MM.1S (cell line): ENCODE data around the gene CARMIL1.
"Not testable (repeated sequence)": the region's sequence is repeated elsewhere in the genome, so short reads cannot be mapped to it uniquely, and the experiment has no call there.

Source experiments
- DNase-seq: peaks from one replicate; pipeline ENCODE4 v3.0.0-alpha.2; 2015
- H2AFZ ChIP-seq: fragments of 300-600 bp; sonication (generic); 2 replicates; pipeline ENCODE4 v1.6.0; 2016; ENCODE audit warnings: antibody characterized with exemption, low read length
- H3F3A ChIP-seq: fragments of 300-600 bp; sonication (generic); 2 replicates; pipeline ENCODE4 v1.6.1; 2016; ENCODE audit warnings: mild to moderate bottlenecking, antibody characterized with exemption, low read length, moderate library complexity, mixed read lengths; ENCODE audit not compliant: insufficient read depth
- H3K27ac ChIP-seq: fragments of 300-600 bp; sonication (generic); 2 replicates; pipeline ENCODE4 v1.5.1; 2016; ENCODE audit warnings: mild to moderate bottlenecking, low read length
- H3K27me3 ChIP-seq: fragments of 300-600 bp; sonication (generic); replicated peaks from 2 replicates; pipeline ENCODE4 v1.6.0; 2016; ENCODE audit warnings: low read length; ENCODE audit not compliant: insufficient read depth
- H3K36me3 ChIP-seq: fragments of 300-600 bp; sonication (generic); replicated peaks from 2 replicates; pipeline ENCODE4 v1.6.1; 2016; ENCODE audit warnings: mild to moderate bottlenecking, low read length, mixed read lengths; ENCODE audit not compliant: insufficient read depth
- H3K4me1 ChIP-seq: fragments of 300-600 bp; sonication (generic); 2 replicates; pipeline ENCODE4 v1.6.1; 2016; ENCODE audit warnings: low read length, mixed read lengths
- H3K4me2 ChIP-seq: fragments of 300-600 bp; sonication (generic); 2 replicates; pipeline ENCODE4 v1.6.0; 2016; ENCODE audit warnings: low read depth, low read length
- H3K4me3 ChIP-seq: fragments of 300-600 bp; sonication (generic); 2 replicates; pipeline ENCODE4 v1.5.1; 2016; ENCODE audit warnings: low read length, mixed read lengths
- H3K79me2 ChIP-seq: fragments of 300-600 bp; sonication (generic); 2 replicates; pipeline ENCODE4 v1.6.1; 2016; ENCODE audit warnings: mixed run types, low read length, mixed read lengths
- H3K9ac ChIP-seq: fragments of 300-600 bp; sonication (generic); 2 replicates; pipeline ENCODE4 v1.6.1; 2016; ENCODE audit warnings: low read length, mixed read lengths
- H3K9me2 ChIP-seq: fragments of 300-600 bp; sonication (generic); replicated peaks from 2 replicates; pipeline ENCODE4 v1.6.1; 2016; ENCODE audit warnings: mild to moderate bottlenecking, low read length, mixed read lengths; ENCODE audit not compliant: insufficient read depth
- H3K9me3 ChIP-seq: fragments of 300-600 bp; sonication (generic); replicated peaks from 2 replicates; pipeline ENCODE4 v1.6.1; 2016; ENCODE audit warnings: mild to moderate bottlenecking, low read length, mixed read lengths; ENCODE audit not compliant: insufficient read depth
- H4K20me1 ChIP-seq: fragments of 300-600 bp; sonication (generic); 2 replicates; pipeline ENCODE4 v1.6.1; 2016; ENCODE audit warnings: mild to moderate bottlenecking, low read length, moderate library complexity, mixed read lengths; ENCODE audit not compliant: insufficient read depth
- EZH2 ChIP-seq: fragments of 300-600 bp; sonication (generic); optimal IDR thresholded peaks from 2 replicates; pipeline ENCODE3; 2017; ENCODE audit warnings: low read depth, mild to moderate bottlenecking, antibody characterized with exemption, low read length, mixed read lengths
- EZH2phosphoT487 ChIP-seq: fragments of 300-600 bp; sonication (generic); IDR thresholded peaks from 2 replicates; pipeline ENCODE4 v1.6.1; 2018; ENCODE audit warnings: antibody characterized with exemption, low read length
- TF ChIP-seq, protein P1 (sequence below): fragments of 300-600 bp; sonication (generic); IDR thresholded peaks from 2 replicates; pipeline ENCODE4 v1.5.1; 2016; ENCODE audit warnings: antibody characterized with exemption, low read length, mixed read lengths

Gene CARMIL1

DNA sequence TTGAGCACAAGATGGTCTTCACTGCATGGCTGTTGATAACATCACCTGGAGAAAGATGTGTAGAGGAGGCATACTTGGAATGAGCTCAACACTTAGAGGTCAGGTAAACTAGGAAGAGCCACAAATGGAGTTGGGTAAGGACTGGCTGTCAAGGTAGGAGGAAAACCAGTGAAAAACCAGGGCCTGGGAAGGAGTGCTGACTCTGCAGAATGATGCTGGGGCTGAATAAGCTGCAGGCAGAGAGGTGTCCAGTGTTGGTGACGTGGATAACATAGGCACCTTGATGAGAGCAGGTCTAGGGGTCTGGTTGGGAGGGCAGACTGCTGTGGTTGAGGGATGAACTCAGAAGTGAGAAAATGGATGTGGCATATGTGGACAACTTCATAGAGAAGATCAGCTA is 160.2 kb downstream of the CARMIL1 start:
- Histone ChIP-seq H3K27me3 (no peaks in the 10 kb centered on the region), H3K9me2 (no peaks in the 10 kb centered on the region), H3K4me2 (no peak overlapping the region), H3K36me3 (no peaks in the 10 kb centered on the region), H3K9ac (no peak overlapping the region), H3K4me3 (no peak overlapping the region), H4K20me1 (no peaks in the 10 kb centered on the region), H3K9me3 (no peaks in the 10 kb centered on the region), H3K79me2 (peaks cover 6% of the 10 kb centered on the region), H3K27ac (no peak overlapping the region), H2AFZ (no peak overlapping the region), H3K4me1 (no peaks in the 10 kb centered on the region), H3F3A (no peaks in the 10 kb centered on the region)
- TF ChIP-seq EZH2 = no peak
- TF ChIP-seq, protein P1, sequence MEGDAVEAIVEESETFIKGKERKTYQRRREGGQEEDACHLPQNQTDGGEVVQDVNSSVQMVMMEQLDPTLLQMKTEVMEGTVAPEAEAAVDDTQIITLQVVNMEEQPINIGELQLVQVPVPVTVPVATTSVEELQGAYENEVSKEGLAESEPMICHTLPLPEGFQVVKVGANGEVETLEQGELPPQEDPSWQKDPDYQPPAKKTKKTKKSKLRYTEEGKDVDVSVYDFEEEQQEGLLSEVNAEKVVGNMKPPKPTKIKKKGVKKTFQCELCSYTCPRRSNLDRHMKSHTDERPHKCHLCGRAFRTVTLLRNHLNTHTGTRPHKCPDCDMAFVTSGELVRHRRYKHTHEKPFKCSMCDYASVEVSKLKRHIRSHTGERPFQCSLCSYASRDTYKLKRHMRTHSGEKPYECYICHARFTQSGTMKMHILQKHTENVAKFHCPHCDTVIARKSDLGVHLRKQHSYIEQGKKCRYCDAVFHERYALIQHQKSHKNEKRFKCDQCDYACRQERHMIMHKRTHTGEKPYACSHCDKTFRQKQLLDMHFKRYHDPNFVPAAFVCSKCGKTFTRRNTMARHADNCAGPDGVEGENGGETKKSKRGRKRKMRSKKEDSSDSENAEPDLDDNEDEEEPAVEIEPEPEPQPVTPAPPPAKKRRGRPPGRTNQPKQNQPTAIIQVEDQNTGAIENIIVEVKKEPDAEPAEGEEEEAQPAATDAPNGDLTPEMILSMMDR = no peak
- TF ChIP-seq EZH2phosphoT487 = no peak
- no peak for DNase-seq

DNA sequence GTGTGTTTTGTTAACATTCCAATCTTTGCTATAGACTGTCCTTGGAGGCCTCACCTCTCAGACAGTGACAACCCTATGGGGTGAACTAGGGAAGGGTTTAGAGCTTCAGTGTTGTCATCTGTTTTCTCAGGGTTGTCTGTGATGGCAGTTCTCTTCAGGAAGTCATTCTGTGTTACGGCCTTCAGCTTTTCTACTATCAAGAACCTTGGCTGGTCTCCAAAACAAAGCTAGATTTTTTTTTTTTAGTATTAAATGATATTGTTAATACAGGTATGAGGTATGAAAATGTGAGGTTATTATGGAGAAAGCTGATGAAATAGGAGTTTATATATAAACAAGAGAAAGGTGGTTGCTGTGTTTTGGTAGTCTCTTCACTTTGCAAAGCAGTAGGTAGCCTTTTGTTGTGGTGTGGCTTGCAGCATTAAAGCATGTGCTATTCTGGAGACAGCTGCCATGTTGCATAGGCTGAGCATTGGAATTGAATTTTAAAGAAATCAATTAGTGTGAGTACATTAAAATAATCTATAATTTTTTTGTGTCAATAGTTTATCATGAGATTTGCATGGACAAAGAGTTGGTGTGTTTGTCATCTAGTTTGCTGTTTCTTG is 162.6 kb downstream of the CARMIL1 start:
- H3K79me2 ChIP-seq = peaks cover 2% of the 10 kb centered on the region; the same call in 1 of the 2 replicates
- no peak overlapping the region for H3K4me2 ChIP-seq
- H3K9me3 ChIP-seq = no peaks in the 10 kb centered on the region
- no peaks in the 10 kb centered on the region for H3F3A ChIP-seq
- DNase-seq = no peak
- H3K4me1 ChIP-seq = no peaks in the 10 kb centered on the region
- H3K9me2 ChIP-seq = no peaks in the 10 kb centered on the region
- no peaks in the 10 kb centered on the region for H4K20me1 ChIP-seq
- no peak overlapping the region for H2AFZ ChIP-seq
- TF ChIP-seq EZH2 = no peak
- TF ChIP-seq, protein P1 = no peak
- TF ChIP-seq EZH2phosphoT487 = no peak
- no peak overlapping the region for H3K4me3 ChIP-seq
- no peaks in the 10 kb centered on the region for H3K36me3 ChIP-seq
- H3K9ac ChIP-seq = no peak overlapping the region
- no peak overlapping the region for H3K27ac ChIP-seq
- no peaks in the 10 kb centered on the region for H3K27me3 ChIP-seq

DNA sequence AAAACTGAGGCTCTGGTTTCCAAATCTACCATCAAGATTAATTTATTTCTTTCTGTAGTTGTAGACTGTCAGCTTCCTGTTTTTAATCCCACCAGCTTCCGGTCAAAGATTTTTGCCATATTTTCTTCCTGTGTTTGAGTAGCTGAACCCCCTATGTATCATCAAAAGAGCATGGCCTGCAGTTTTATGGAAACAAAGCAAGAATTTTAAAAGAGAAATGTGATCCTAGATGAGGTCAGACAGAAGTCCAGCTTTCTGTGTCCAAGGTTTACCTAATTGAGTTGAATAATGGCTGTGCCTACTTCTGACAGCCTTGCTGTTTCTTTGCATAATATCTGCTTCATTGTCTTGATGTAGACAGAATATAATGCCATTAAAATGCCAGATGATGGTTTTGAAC is 163.7 kb downstream of the CARMIL1 start:
- H3K4me2 ChIP-seq = no peak overlapping the region
- H4K20me1 ChIP-seq = no peaks in the 10 kb centered on the region
- TF ChIP-seq EZH2 (no peak), EZH2phosphoT487 (no peak)
- TF ChIP-seq, protein P1 = no peak
- H3K4me1 ChIP-seq = no peaks in the 10 kb centered on the region
- H2AFZ ChIP-seq = no peak overlapping the region
- no peak overlapping the region for H3K9ac ChIP-seq
- H3K79me2 ChIP-seq = peaks cover 2% of the 10 kb centered on the region; the same call in 1 of the 2 replicates
- no peak overlapping the region for H3K27ac ChIP-seq
- DNase-seq = no peak
- H3K9me3 ChIP-seq = no peaks in the 10 kb centered on the region
- no peaks in the 10 kb centered on the region for H3K27me3 ChIP-seq
- no peaks in the 10 kb centered on the region for H3K9me2 ChIP-seq
- no peak overlapping the region for H3K4me3 ChIP-seq
- H3K36me3 ChIP-seq = no peaks in the 10 kb centered on the region
- H3F3A ChIP-seq = no peaks in the 10 kb centered on the region

DNA sequence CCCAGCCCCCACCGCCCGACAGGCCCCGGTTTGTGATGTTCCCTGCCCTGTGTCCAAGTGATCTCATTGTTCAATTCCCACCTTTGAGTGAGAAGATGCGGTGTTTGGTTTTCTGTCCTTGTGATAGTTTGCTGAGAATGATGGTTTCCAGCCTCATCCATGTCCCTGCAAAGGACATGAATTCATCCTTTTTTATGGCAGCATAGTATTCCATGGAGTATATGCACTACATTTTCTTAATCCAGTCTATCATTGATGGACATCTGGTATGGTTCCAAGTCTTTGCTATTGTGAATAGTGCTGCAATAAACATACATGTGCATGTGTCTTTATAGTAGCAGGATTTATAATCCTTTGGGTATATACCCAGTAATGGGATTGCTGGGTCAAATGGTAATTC is 165.3 kb downstream of the CARMIL1 start:
- not testable (repeated sequence) for H3K79me2 ChIP-seq, H3K9me2 ChIP-seq, H3K9ac ChIP-seq, H4K20me1 ChIP-seq, H3K36me3 ChIP-seq, H3K27me3 ChIP-seq, H3K27ac ChIP-seq, H3F3A ChIP-seq, H3K4me1 ChIP-seq, H3K4me3 ChIP-seq, H3K9me3 ChIP-seq, DNase-seq, H3K4me2 ChIP-seq, H2AFZ ChIP-seq
